Astrocyte (in vitro differentiated cells and primary cell): ENCODE measurements around the gene SSU72.

Source experiments
- CTCF ChIP-seq: IDR thresholded peaks from 2 replicates; pipeline ENCODE4 v1.5.1; 2011; ENCODE audit warnings: low read depth, mild to moderate bottlenecking, inconsistent platforms, low read length, moderate library complexity; ENCODE audit not compliant: insufficient read depth
- EZH2 ChIP-seq: IDR thresholded peaks from 2 replicates; pipeline ENCODE4 v1.6.1; 2012; ENCODE audit warnings: mild to moderate bottlenecking, low read length, inconsistent platforms; ENCODE audit not compliant: insufficient read depth

DNA sequence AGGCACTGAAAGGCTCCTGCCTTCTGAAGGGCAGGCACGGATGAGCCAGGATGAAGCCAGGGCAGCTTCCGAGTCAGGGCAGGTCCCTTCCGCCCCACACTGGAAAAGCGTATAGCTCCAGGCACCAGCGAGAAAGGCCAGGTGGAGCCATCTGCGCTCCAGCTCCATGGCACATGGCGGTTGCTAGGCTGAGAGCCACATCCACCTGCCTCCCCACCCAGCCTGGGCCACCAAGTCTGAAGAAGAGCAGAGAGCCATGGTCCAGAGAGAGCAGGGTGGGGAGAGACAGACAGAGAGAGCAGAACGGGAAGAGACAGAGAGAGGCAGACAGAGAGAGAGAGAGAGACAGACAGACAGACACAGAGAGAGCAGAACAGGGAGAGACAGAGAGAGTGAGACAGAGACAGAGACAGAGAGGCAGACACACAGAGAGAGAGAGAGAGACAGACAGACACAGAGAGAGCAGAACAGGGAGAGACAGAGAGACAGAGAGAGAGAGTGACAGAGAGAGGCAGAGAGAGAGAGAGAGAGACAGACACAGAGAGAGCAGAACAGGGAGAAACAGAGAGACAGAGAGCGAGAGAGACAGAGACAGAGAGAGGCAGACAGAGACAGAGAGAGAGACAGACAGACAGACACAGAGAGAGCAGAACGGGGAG is 20.1 kb upstream of the SSU72 start:
- TF ChIP-seq EZH2, result no peak
- no peak for TF ChIP-seq CTCF
